Daoy (cell line): ENCODE data around the gene PRKRIP1. TPM values are rescaled to one million over a fixed set of nuclear protein-coding genes. Genes with fewer than 3 reads are reported as not detected.
"Not testable (repeated sequence)": the region's sequence is repeated elsewhere in the genome, so short reads cannot be mapped to it uniquely, and the experiment has no call there.

Experiments
- DNase-seq: peaks from one replicate; pipeline ENCODE4 v3.0.0-alpha.2; 2015; ENCODE audit warnings: low read depth
- total RNA-seq: library from RNA; depleted of rRNA; stranded (reverse); fragments of >200 nt; shearing (Covaris generic); gene quantifications from 2 replicates; pipeline ENCODE4 v1.2.3, GENCODE V29; 2014

The PRKRIP1 gene
- total RNA-seq, 1 experiment from 2014 or later, result 52.5 TPM

- peak; percentile 54 for DNase-seq
Measured at GRCh38 chr7:102431617-102432298, 35.6 kb downstream of the PRKRIP1 start.

DNA sequence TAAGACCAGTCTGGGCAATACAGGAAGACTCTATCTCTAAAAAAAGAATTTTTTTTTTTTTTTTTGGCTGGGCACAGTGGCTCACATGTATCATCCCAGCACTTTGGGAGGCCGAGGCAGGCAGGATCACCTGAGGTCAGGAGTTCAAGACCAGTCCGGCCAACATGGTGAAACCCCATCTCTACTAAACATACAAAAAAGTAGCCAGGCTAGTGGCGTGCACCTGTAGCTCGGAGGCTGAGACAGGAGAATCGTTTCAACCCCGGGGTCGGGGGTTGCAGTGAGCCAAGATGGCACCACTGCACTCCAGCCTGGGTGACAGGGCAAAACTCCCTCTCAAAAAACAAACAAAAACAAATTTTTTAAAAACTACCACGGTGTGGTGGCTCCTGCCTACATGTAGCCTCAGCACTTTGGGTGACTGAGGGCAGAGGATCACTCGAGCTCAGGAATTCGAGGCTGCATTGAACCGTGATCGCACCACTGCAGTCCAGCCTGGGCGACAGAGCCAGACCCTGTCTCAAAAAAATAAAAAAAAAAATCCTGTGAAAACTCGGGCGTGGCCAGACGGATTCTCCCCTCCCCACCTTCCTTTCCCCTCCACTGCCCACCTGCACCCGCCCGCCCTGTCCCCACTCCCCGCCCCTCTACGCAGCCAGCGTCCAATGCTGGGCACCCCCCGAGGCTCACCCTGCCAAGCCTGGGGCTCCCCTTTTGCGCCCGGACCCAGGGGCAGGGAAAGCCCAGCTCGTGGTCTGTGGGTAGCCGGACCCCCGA is 36.5 kb downstream of the PRKRIP1 start:
- no peak for DNase-seq

DNA sequence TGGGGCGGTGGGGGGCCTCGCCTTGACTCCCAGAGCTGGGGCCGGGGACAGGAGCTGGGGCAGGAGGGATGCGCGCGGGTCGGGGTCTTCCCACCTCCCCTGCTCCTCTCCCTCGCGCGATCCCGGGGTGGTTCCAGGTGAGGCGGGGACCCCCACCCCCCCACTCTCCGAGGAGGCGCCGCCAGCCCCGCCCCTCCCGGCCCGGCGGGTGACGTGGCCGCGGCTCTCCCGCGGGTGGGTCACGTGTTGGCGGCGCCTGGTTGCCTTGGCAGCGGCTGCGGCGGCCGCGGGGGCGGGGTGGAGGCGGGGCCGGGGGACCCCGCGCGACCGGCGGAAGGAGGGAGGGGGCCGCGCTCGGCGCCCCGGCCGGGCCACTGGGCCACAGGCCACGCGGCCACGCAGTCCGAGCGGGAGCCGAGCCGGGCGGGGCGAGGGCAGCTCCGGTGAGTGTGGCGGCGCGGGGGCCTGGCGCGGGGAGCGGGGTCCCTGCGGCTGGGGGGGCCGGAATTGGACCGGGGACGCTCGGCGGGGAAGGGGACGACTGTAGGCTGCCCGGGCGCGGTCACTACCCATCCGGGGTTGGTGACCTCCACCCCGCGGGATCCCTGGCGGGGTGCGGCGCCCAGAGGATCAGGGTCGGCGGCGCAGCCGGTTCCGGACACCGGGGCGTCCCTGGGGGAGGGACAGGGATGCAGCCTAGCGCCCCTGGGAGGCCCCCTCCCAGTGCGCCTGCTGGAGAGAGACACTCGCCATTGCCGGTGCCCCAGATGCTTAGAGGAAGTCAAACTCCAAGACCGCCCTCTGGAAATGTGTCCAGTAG is 37.3 kb downstream of the PRKRIP1 start, which contains the start of gene ORAI2:
ORAI2 (plus strand) TSS at position 357 of the 820 bp plus-strand sequence. CDS start 5,382 bp downstream, outside the sequence.
- peak; percentile 92 for DNase-seq

- no peak for DNase-seq
Measured at GRCh38 chr7:102434039-102434486, 37.9 kb downstream of the PRKRIP1 start.

- no peak for DNase-seq
Measured at GRCh38 chr7:102436118-102436517, 40.0 kb downstream of the PRKRIP1 start.

- DNase-seq, result peak; percentile 95
Measured at GRCh38 chr7:102439963-102440795, 44.0 kb downstream of the PRKRIP1 start.

DNA sequence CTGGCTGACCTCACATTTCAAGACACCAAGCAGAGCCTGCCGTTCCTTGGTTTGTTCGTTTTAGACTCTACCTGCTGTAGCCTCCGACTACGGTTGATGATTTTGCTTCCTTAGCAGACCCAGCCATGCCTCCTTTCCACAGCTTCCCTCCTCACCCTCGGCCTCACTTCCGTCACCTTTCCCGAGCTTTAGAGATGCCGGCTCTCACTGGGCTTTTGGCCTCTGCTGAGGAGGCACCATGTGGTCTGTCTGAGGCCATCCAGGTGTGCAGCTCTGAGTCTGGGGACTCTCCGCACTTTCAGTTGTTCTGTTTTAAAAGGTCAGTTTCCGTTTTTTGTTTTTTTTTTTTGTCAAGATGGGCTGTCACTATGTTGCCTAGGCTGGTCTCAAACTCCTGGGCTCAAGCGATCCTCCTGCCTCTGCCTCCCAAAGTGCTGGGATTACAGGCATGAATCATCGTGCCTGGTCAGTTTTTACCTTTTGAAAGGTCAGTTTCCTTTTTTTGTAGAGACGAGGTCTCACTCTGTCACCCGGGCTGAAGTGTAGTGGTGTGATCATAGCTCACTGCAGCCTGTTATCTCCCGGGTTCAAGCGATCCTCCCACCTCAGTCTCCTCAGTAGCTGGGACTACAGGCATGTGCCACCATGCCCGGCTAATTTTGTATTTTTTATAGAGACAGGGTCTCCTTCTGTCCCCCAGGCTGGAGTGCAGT is 49.0 kb downstream of the PRKRIP1 start:
- DNase-seq, result no peak

GRCh38 chr7:102445674-102446071 is 49.5 kb downstream of the PRKRIP1 start:
- DNase-seq, result no peak

- no peak for DNase-seq
Measured at GRCh38 chr7:102446387-102447156, 50.4 kb downstream of the PRKRIP1 start.

- DNase-seq, result no peak
Measured at GRCh38 chr7:102447311-102447710, 51.1 kb downstream of the PRKRIP1 start.

GRCh38 chr7:102449136-102449535 is 53.0 kb downstream of the PRKRIP1 start:
- DNase-seq, result no peak

DNA sequence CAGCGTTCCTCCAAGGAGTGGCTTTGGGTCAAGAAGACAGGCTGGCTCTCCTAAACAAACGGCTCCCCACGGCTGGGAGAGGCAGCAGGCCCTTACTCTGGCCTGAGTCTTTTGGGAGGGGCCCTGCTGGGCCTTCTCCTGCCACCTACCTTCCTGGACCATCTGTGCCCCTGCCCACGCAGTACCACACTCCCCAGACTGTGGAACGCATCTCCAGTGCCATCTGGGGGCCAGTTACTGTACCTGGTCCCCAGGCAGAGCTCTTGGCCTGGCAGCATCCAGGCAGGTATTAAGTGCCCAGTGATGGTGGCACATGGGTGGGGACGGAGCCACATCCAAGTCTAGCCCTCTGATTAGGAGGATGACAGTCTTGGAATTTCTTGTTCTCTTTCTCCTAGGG is 54.1 kb downstream of the PRKRIP1 start:
- no peak for DNase-seq

DNA sequence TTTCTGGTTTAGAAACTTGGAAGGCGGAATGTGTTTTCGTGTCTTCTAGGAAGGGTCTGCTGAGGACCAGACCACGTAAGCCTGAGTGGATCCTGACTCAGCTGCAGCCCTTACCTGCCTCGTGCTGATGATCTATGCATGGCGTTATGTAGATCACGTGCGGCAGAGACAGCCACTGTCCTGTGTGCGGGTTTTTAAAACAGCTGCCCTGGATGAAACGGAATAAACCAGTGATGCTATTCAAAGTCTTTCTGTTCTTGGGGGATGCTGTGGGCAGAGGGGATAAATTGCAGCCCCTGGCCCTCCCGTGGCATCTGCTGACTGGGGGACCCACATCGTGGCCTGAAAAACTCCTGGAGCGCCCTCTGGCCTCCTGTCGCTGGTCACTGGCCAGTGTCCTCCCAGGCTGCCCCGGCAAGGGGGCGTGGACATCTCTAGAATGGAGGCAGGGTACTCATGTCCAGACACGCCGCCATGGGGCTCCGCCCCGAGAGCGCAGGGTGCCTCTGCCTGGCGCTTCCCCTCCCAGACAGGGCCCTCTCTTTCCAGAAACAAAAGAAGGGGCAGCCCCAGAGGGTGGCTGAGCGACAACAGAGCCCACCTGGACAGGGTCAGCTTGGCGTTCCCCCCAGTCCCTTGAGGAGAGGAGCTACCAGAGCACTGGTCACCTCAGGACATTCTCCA is 55.4 kb downstream of the PRKRIP1 start:
- DNase-seq, result no peak

DNA sequence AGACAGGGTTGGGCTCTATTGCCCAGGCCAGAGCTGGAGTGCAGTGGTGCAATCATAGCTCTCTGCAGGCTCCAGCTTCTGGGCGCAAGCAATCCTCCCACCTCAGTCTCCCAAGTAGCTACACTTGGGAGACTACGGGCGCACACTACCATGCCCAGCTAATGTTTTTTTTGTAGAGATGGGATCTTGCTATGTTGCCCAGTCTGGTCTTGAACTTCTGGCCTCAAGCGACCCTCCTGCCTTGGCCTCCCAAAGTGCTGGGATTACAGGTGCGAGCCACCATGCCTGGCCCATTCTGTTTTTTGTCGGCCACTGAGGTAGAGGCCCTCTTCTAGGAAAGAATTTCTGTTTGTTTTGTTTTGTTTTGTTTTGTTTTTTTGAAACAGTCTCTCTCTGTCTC is 56.3 kb downstream of the PRKRIP1 start:
- DNase-seq, result no peak

DNA sequence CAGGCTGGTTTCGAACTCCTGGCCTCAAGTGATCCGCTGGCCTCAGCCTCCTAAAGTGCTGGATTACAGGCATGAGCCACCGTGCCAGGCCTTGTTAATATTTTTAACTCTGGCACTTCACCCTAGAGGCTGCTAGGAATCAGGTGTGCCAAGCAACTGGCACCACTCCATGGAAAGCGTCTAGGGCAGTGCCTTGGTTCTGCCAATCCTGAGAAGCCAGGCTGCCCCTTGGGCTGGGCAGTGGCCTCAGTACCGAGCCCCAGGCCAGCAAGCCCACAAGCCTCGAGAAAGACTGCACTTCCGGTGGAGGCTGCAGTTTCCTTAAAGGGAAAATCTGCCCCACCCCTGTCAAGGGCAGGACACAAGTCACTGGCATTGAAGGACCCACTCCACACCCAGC is 57.2 kb downstream of the PRKRIP1 start:
- peak; percentile 10 for DNase-seq

GRCh38 chr7:102454468-102454867 is 58.3 kb downstream of the PRKRIP1 start:
- DNase-seq, result peak; percentile 14

GRCh38 chr7:102454932-102455331 is 58.8 kb downstream of the PRKRIP1 start:
- not testable (repeated sequence) for DNase-seq

- DNase-seq, result peak; percentile 17
Measured at GRCh38 chr7:102455596-102455995, 59.4 kb downstream of the PRKRIP1 start.

GRCh38 chr7:102456327-102456726 is 60.2 kb downstream of the PRKRIP1 start:
- DNase-seq, result peak; percentile 94
